Adrenal gland (tissue), 5 donors: ENCODE results near the gene SLC9A4.

Experiments used
- POLR2A ChIP-seq, 2 donors: fragments of 450-650 bp; IDR thresholded peaks; one replicate each; pipeline ENCODE4 v1.6.1; 2017; ENCODE audit warnings: antibody characterized with exemption in 2 of 2, mild to moderate bottlenecking in 2 of 2, moderate library complexity in 1 of 2
- TF ChIP-seq, protein P1 (sequence below), 6 experiments: fragments of 450-650 bp in 4 of 6; fragments of 200-600 bp in 2 of 6; sonication (generic) in 1 of 6; IDR thresholded peaks; 1 replicate in 5 of 6; 2 replicates in 1 of 6; pipeline versions ENCODE4 v1.5.1 to v1.8.0; 2016 to 2021; ENCODE audit warnings: antibody characterized with exemption in 6 of 6, mild to moderate bottlenecking in 2 of 6, moderate library complexity in 1 of 6
- donor health status: DM: no; HTN: no; CAD: no.

DNA sequence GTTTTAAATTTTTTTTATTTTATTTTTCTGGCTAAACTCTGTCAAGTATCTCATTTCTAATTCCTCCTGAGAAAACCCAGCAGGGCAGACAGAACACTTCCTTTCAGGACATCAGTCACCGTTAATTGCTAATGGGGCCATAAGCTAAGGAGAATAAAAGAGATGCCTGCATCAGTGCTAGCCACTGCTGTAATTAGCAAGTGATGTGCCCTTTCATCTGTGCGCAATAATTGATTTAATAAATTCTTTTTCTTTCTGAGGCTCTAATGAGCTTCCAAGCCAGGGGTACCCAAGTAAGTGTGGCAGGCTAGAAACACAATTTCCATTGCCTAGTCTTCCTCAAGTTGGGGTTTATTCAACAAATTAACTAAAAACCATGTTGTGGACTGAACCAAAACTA lies 65.5 kb downstream of the SLC9A4 start:
- TF ChIP-seq, protein P1, sequence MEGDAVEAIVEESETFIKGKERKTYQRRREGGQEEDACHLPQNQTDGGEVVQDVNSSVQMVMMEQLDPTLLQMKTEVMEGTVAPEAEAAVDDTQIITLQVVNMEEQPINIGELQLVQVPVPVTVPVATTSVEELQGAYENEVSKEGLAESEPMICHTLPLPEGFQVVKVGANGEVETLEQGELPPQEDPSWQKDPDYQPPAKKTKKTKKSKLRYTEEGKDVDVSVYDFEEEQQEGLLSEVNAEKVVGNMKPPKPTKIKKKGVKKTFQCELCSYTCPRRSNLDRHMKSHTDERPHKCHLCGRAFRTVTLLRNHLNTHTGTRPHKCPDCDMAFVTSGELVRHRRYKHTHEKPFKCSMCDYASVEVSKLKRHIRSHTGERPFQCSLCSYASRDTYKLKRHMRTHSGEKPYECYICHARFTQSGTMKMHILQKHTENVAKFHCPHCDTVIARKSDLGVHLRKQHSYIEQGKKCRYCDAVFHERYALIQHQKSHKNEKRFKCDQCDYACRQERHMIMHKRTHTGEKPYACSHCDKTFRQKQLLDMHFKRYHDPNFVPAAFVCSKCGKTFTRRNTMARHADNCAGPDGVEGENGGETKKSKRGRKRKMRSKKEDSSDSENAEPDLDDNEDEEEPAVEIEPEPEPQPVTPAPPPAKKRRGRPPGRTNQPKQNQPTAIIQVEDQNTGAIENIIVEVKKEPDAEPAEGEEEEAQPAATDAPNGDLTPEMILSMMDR (IDR thresholded peaks at IDR 0.05), result no peak
- TF ChIP-seq POLR2A (IDR thresholded peaks at IDR 0.05), result no peak
